ENCODE data around the gene ZFR. TPM values are rescaled to one million over a fixed set of nuclear protein-coding genes. Genes with fewer than 3 reads are reported as not detected.
"Not testable (repeated sequence)": the region's sequence is repeated elsewhere in the genome, so short reads cannot be mapped to it uniquely, and the experiment has no call there.

The ZFR gene
- total and polyA plus RNA-seq, 5 experiments from 2014 or later, result 66.9 to 79.4 (median 69.8) TPM

GRCh38 chr5:32465076-32465475 lies 20.5 kb upstream of the ZFR start:
- Mint-ChIP-seq H3K27me3 (peaks cover 0 to 2% (median 0%) of the 10 kb centered on the region in 5 donors), H3K9me3 (no peaks in the 10 kb centered on the region), H3K4me3 (no peak overlapping the region), H3K4me1 (no peaks in the 10 kb centered on the region), H3K27ac (no peak overlapping the region), H3K36me3 (no peaks in the 10 kb centered on the region)
- POLR2A ChIA-PET, result no interaction called here
- ATAC-seq (no peak), DNase-seq (no peak)

DNA sequence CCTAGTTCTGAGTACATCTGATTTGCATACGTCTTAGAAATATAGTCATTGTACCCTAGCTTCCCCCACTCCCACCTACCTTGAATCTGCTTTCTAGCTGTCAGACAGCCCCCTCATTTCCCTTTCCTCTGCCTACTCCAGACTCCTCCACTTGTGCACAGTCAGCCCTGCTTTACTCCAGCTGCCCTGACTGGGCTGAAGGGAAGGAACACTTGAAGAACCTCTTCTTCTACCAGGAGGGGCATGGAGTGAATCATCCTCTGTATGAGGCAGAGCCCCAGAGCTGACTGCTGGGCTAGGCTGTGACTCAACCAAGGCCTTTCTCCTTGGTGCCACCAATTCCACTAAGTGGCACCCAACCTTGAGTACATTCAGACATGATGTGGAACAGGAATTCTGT lies 18.1 kb upstream of the ZFR start:
- H3K4me1 Mint-ChIP-seq, result no peaks in the 10 kb centered on the region
- ATAC-seq (no peak), DNase-seq (no peak)
- H3K27ac Mint-ChIP-seq, result peak overlapping the region in 1 of 10 donors; percentile 58
- no peak overlapping the region for H3K4me3 Mint-ChIP-seq
- no peaks in the 10 kb centered on the region for H3K36me3 Mint-ChIP-seq
- peaks cover 0 to 2% (median 0%) of the 10 kb centered on the region in 5 donors for H3K27me3 Mint-ChIP-seq
- H3K9me3 Mint-ChIP-seq, result no peaks in the 10 kb centered on the region
- POLR2A ChIA-PET, result no interaction called here

DNA sequence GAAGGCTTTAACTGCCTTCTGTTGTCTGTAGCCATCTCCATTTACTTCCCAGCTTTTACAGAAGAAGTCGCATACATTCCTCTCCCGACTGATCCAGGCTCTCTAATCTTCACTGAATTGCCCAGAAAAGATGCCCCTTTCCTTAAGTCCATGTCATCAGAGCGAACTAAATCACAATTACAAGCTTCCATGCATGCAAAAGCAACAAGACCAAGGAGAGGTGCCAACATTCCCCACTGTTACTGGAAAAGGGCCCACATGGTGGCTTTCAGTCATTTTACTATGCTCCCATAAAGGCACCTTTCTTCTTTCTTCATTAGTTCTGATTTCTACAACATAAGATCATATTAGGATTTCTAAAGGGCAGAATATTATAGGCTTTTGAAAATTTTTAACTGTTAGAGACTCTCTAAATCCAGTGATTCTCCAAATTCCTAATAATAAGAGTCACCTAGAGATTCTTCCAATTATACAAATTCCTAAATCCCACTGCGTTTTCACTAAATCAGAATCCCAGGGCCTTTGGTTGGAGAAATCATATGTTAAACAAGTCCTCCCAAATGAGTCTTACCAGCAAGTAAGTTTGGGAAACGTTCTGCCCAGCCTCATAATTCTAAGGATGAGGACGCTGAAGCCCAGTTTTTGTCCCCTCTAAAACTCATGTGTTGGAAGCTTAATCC lies 17.0 kb upstream of the ZFR start:
- Mint-ChIP-seq H3K36me3 (no peaks in the 10 kb centered on the region), H3K9me3 (no peaks in the 10 kb centered on the region), H3K4me3 (no peak overlapping the region), H3K4me1 (no peaks in the 10 kb centered on the region), H3K27me3 (peaks cover 0 to 5% (median 2%) of the 10 kb centered on the region in 5 donors), H3K27ac (no peak overlapping the region)
- DNase-seq (no peak), ATAC-seq (no peak)
- POLR2A ChIA-PET, result no interaction called here

- H3K27me3 Mint-ChIP-seq, result peaks cover 0 to 8% (median 3%) of the 10 kb centered on the region in 5 donors
- DNase-seq (no peak), ATAC-seq (no peak)
- H3K4me3 Mint-ChIP-seq, result no peak overlapping the region
- POLR2A ChIA-PET, result no interaction called here
- no peaks in the 10 kb centered on the region for H3K4me1 Mint-ChIP-seq
- no peaks in the 10 kb centered on the region for H3K9me3 Mint-ChIP-seq
- H3K27ac Mint-ChIP-seq, result no peak overlapping the region
- H3K36me3 Mint-ChIP-seq, result no peaks in the 10 kb centered on the region
These were observed 16.2 kb upstream of the ZFR start for GRCh38 chr5:32460702-32461101.

DNA sequence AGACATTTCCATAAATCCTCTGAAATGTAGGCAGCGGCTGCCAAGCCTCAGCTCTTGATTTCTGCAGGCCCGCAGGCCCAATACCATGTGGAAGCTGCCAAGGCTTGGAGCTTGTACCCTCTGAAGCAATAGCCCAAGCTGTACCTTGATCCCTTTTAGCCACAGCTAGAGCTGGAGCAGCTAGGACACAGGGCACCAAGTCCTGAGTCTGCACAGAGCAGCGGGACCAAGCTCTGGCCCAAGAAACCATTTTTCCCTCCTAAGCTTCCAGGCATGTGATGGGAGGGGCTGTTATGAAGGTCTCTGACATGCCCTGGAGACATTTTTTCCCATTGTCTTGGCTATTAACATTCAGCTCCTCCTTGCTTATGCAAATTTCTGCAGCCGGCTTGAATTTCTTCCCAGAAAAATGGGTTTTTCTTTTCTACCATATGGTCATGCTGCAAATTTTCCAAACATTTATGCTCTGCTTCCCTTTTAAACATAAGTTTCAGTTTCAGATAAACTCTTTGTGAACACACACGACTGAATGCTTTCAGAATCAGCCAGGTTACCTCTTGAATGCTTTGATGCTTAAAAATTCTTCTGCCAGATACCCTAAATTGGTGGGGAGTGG lies 14.4 kb upstream of the ZFR start:
- DNase-seq (no peak), ATAC-seq (no peak)
- Mint-ChIP-seq H3K4me3 (no peak overlapping the region), H3K27me3 (peaks cover 0 to 8% (median 3%) of the 10 kb centered on the region in 5 donors), H3K9me3 (no peaks in the 10 kb centered on the region), H3K4me1 (no peaks in the 10 kb centered on the region), H3K36me3 (no peaks in the 10 kb centered on the region), H3K27ac (no peak overlapping the region)
- POLR2A ChIA-PET, result no interaction called here

GRCh38 chr5:32455311-32455710 lies 10.8 kb upstream of the ZFR start:
- no peak overlapping the region for H3K4me3 Mint-ChIP-seq
- H3K36me3 Mint-ChIP-seq, result no peaks in the 10 kb centered on the region
- POLR2A ChIA-PET, result no interaction called here
- no peaks in the 10 kb centered on the region for H3K4me1 Mint-ChIP-seq
- DNase-seq, result no peak
- peaks cover 0 to 8% (median 3%) of the 10 kb centered on the region in 5 donors for H3K27me3 Mint-ChIP-seq
- ATAC-seq, result no peak
- H3K27ac Mint-ChIP-seq, result no peak overlapping the region
- no peaks in the 10 kb centered on the region for H3K9me3 Mint-ChIP-seq

DNA sequence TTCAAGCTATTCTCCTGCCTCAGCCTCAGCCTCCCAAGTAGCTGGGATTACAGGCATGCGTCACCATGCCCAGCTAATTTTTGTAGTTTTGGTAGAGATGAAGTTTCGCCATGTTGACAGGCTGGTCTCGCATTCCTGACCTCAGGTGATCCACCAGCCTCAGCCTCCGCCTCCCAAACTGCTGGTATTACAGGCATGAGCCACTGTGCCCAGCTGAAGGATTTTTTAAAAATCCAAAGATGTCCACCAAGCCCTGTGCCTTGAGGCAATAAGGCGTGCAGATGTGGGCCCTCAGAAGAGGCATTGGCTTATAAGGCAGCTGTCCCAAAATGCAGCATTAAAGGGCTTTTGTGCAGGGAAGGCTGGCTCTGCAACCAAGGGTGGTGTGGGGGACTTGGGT lies 10.3 kb upstream of the ZFR start:
- Mint-ChIP-seq H3K27me3 (peaks cover 0 to 8% (median 3%) of the 10 kb centered on the region in 5 donors), H3K9me3 (no peaks in the 10 kb centered on the region), H3K4me3 (no peak overlapping the region), H3K4me1 (no peaks in the 10 kb centered on the region), H3K36me3 (no peaks in the 10 kb centered on the region), H3K27ac (no peak overlapping the region)
- DNase-seq, result no peak
- POLR2A ChIA-PET, result no interaction called here
- no peak for ATAC-seq

DNA sequence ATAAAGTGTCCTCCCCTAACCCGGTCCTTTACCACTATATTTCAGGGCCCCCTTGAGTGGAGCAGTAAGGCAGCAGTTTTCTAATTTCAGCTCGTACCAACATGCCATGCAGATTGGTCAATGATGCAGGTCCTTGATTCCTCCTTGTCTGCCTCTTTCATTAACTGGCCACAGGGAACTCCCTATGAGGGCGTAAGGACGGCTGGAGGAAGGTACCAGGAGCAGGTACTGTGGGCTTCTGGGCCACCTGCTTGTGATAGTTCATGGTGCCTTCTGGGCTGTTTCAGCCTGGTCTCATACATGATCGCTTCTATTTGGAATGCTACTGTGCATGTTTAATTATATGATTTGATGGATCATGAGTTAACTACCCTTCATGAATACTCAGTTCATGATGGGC lies 9.4 kb upstream of the ZFR start:
- no peak overlapping the region for H3K27ac Mint-ChIP-seq
- H3K4me1 Mint-ChIP-seq, result no peaks in the 10 kb centered on the region
- no peaks in the 10 kb centered on the region for H3K36me3 Mint-ChIP-seq
- no peaks in the 10 kb centered on the region for H3K9me3 Mint-ChIP-seq
- POLR2A ChIA-PET, result no interaction called here
- peaks cover 0 to 8% (median 3%) of the 10 kb centered on the region in 5 donors for H3K27me3 Mint-ChIP-seq
- DNase-seq (no peak), ATAC-seq (no peak)
- no peak overlapping the region for H3K4me3 Mint-ChIP-seq

GRCh38 chr5:32452316-32452715 lies 7.8 kb upstream of the ZFR start:
- H3K4me3 Mint-ChIP-seq, H3K27ac Mint-ChIP-seq, H3K36me3 Mint-ChIP-seq, H3K9me3 Mint-ChIP-seq, H3K27me3 Mint-ChIP-seq, ATAC-seq, H3K4me1 Mint-ChIP-seq, POLR2A ChIA-PET, DNase-seq: not testable (repeated sequence)

DNA sequence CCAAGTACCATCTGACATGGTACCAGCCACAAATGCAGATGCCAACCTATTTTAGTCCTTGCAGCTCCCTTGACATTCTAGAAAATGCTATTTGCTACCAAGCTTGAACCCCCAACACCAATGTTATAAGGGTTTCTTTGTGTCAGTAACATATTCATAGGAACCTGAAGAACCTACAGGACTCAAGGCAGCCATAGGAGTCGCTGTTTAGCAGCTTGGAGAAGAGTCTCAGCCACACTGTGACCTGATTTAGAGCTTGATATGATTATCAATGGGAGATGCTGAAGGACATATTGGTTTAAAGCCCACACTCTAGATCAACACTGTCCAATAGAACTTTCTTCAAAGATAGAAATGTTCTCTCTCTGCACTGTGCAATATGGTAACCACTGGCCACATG lies 6.4 kb upstream of the ZFR start:
- H3K4me1 Mint-ChIP-seq, result peaks cover 0 to 12% (median 0%) of the 10 kb centered on the region in 4 donors
- no peak overlapping the region for H3K4me3 Mint-ChIP-seq
- H3K27ac Mint-ChIP-seq, result no peak overlapping the region
- H3K9me3 Mint-ChIP-seq, result no peaks in the 10 kb centered on the region
- POLR2A ChIA-PET, result no interaction called here
- H3K27me3 Mint-ChIP-seq, result peaks cover 0 to 3% (median 0%) of the 10 kb centered on the region in 5 donors
- ATAC-seq, result no peak
- no peak for DNase-seq
- H3K36me3 Mint-ChIP-seq, result no peaks in the 10 kb centered on the region

GRCh38 chr5:32449262-32449661 lies 4.7 kb upstream of the ZFR start:
- Mint-ChIP-seq H3K27me3 (peaks cover 0 to 3% (median 0%) of the 10 kb centered on the region in 5 donors), H3K4me3 (no peak overlapping the region), H3K9me3 (no peaks in the 10 kb centered on the region), H3K27ac (no peak overlapping the region), H3K4me1 (peaks cover 0 to 22% (median 6%) of the 10 kb centered on the region in 4 donors), H3K36me3 (no peaks in the 10 kb centered on the region)
- POLR2A ChIA-PET, result no interaction called here
- DNase-seq, result no peak
- no peak for ATAC-seq

- POLR2A ChIA-PET, result no interaction called here
- peak overlapping the region in 3 of 10 donors; percentile 57 to 72 (median 69) for H3K4me3 Mint-ChIP-seq
- peaks cover 0 to 11% (median 0%) of the 10 kb centered on the region in 3 donors for H3K36me3 Mint-ChIP-seq
- DNase-seq (no peak), ATAC-seq (no peak)
- no peaks in the 10 kb centered on the region for H3K9me3 Mint-ChIP-seq
- peak overlapping the region in 1 of 10 donors; percentile 73 for H3K27ac Mint-ChIP-seq
- H3K4me1 Mint-ChIP-seq, result peaks cover 7 to 40% (median 23%) of the 10 kb centered on the region in 4 donors
- H3K27me3 Mint-ChIP-seq, result peaks cover 0 to 3% (median 0%) of the 10 kb centered on the region in 5 donors
These were observed 2.1 kb upstream of the ZFR start for GRCh38 chr5:32446630-32447029.

GRCh38 chr5:32445831-32446614 lies 1.5 kb upstream of the ZFR start:
- Mint-ChIP-seq H3K36me3 (peaks cover 0 to 17% (median 0%) of the 10 kb centered on the region in 3 donors), H3K27ac (peak overlapping the region in 6 of 10 donors; percentile 67 to 97 (median 84)), H3K27me3 (peaks cover 0 to 3% (median 0%) of the 10 kb centered on the region in 5 donors), H3K4me1 (peaks cover 9 to 46% (median 29%) of the 10 kb centered on the region in 4 donors), H3K4me3 (peak overlapping the region; percentile 44 to 93 (median 86)), H3K9me3 (no peaks in the 10 kb centered on the region)
- DNase-seq, result no peak
- POLR2A ChIA-PET, result interaction anchor here (1.3 kb wide), 1 partner anchor 21 kb away, joined by 3 read pairs; no protein-coding TSS in a partner anchor
- no peak for ATAC-seq
